H9 (cell line): Measurements from ENCODE around the gene IWS1. TPM values are rescaled to one million over a fixed set of nuclear protein-coding genes. Genes with fewer than 3 reads are reported as not detected.

Source experiments
- DNase-seq: peaks from one replicate; pipeline ENCODE4 v3.0.0-alpha.2; 2017
- H2AFZ ChIP-seq: one replicate; pipeline ENCODE4 v1.6.1; 2013; ENCODE audit warnings: mild to moderate bottlenecking, low read length, control low read depth, moderate library complexity
- H2AK5ac ChIP-seq: 2 replicates; pipeline ENCODE4 v1.6.1; 2013; ENCODE audit warnings: low read length, control low read depth, mixed read lengths; ENCODE audit not compliant: insufficient read length
- H2BK120ac ChIP-seq: one replicate; pipeline ENCODE4 v1.6.1; 2013; ENCODE audit warnings: low read depth, mild to moderate bottlenecking, low read length, control low read depth, inconsistent platforms; ENCODE audit not compliant: poor library complexity, severe bottlenecking
- H2BK12ac ChIP-seq: 2 replicates; pipeline ENCODE4 v1.6.1; 2013; ENCODE audit warnings: low read length, control low read depth, mixed read lengths, low read depth; ENCODE audit not compliant: insufficient read length
- H2BK15ac ChIP-seq: 2 replicates; pipeline ENCODE4 v1.6.1; 2013; ENCODE audit warnings: low read depth, low read length, control low read depth
- H2BK20ac ChIP-seq: one replicate; pipeline ENCODE4 v1.6.1; 2013; ENCODE audit warnings: low read depth, mild to moderate bottlenecking, low read length, control low read depth, inconsistent platforms; ENCODE audit not compliant: poor library complexity, severe bottlenecking
- H2BK5ac ChIP-seq: 2 replicates; pipeline ENCODE4 v1.6.1; 2013; ENCODE audit warnings: low read length, control low read depth, mixed read lengths; ENCODE audit not compliant: insufficient read length
- H3K14ac ChIP-seq: 2 replicates; pipeline ENCODE4 v1.6.1; 2013; ENCODE audit warnings: low read length, control low read depth; ENCODE audit not compliant: insufficient read depth
- H3K18ac ChIP-seq: 2 replicates; pipeline ENCODE4 v1.6.1; 2013; ENCODE audit warnings: low read depth, mild to moderate bottlenecking, mixed read lengths, low read length, control low read depth; ENCODE audit not compliant: insufficient read length
- H3K23ac ChIP-seq: 2 replicates; pipeline ENCODE4 v1.6.1; 2013; ENCODE audit warnings: low read length, control low read depth, mixed read lengths, low read depth; ENCODE audit not compliant: insufficient read length
- H3K23me2 ChIP-seq: 2 replicates; pipeline ENCODE4 v1.6.1; 2013; ENCODE audit warnings: low read depth, mild to moderate bottlenecking, mixed read lengths, low read length, control low read depth; ENCODE audit not compliant: insufficient read length, poor library complexity, severe bottlenecking
- H3K27ac ChIP-seq: 2 replicates; pipeline ENCODE4 v1.5.1; 2013; ENCODE audit warnings: low read length, control low read depth, mixed read lengths, low read depth; ENCODE audit not compliant: insufficient read length
- H3K27me3 ChIP-seq: 2 replicates; pipeline ENCODE4 v1.6.1; 2013; ENCODE audit warnings: low read length, control low read depth, inconsistent platforms; ENCODE audit not compliant: insufficient read depth
- H3K4ac ChIP-seq: 2 replicates; pipeline ENCODE4 v1.6.1; 2013; ENCODE audit warnings: low read depth, mild to moderate bottlenecking, control low read depth, inconsistent platforms, low read length, moderate library complexity
- H3K4me1 ChIP-seq: 2 replicates; pipeline ENCODE4 v1.6.1; 2013; ENCODE audit warnings: low read length, control low read depth, inconsistent platforms; ENCODE audit not compliant: insufficient read depth
- H3K4me2 ChIP-seq: 2 replicates; pipeline ENCODE4 v1.6.1; 2013; ENCODE audit warnings: low read length, control low read depth, mixed read lengths; ENCODE audit not compliant: insufficient read length, insufficient read depth
- H3K56ac ChIP-seq: 2 replicates; pipeline ENCODE4 v1.6.1; 2013; ENCODE audit warnings: low read depth, mild to moderate bottlenecking, mixed read lengths, low read length, control low read depth; ENCODE audit not compliant: insufficient read length
- H3K79me1 ChIP-seq: 2 replicates; pipeline ENCODE4 v1.6.1; 2013; ENCODE audit warnings: low read depth, mild to moderate bottlenecking, moderate library complexity, low read length, control low read depth, inconsistent platforms; ENCODE audit not compliant: insufficient read depth, poor library complexity, severe bottlenecking
- H3K79me2 ChIP-seq: 2 replicates; pipeline ENCODE4 v1.6.1; 2013; ENCODE audit warnings: low read length, control low read depth, inconsistent platforms; ENCODE audit not compliant: insufficient read depth
- H3K9ac ChIP-seq: 2 replicates; pipeline ENCODE4 v1.6.1; 2013; ENCODE audit warnings: low read length, control low read depth, mixed read lengths; ENCODE audit not compliant: insufficient read length; ENCODE audit errors: extremely low read depth
- H3K9me3 ChIP-seq: one replicate; pipeline ENCODE4 v1.6.1; 2013; ENCODE audit warnings: low read depth, low read length, inconsistent platforms; ENCODE audit not compliant: control insufficient read depth
- H3T11ph ChIP-seq: one replicate; pipeline ENCODE4 v1.6.1; 2013; ENCODE audit warnings: mild to moderate bottlenecking, low read length, control low read depth, inconsistent platforms
- H4K20me1 ChIP-seq: one replicate; pipeline ENCODE4 v1.6.1; 2013; ENCODE audit not compliant: control insufficient read depth, insufficient read length, insufficient read depth
- H4K5ac ChIP-seq: 2 replicates; pipeline ENCODE4 v1.6.1; 2013; ENCODE audit warnings: low read depth, mild to moderate bottlenecking, mixed read lengths, low read length, control low read depth; ENCODE audit not compliant: insufficient read length
- H4K8ac ChIP-seq: replicated peaks from 2 replicates; pipeline ENCODE4 v1.6.1; 2013; ENCODE audit warnings: low read length, control low read depth, mixed read lengths, low read depth; ENCODE audit not compliant: insufficient read length
- H4K91ac ChIP-seq: 2 replicates; pipeline ENCODE4 v1.6.1; 2013; ENCODE audit warnings: low read depth, mild to moderate bottlenecking, moderate library complexity, mixed read lengths, low read length, control low read depth; ENCODE audit not compliant: insufficient read length
- H3K27ac Mint-ChIP-seq, 3 experiments: 2 replicates in 2 of 3; 3 replicates in 1 of 3; pipeline ENCODE4 v1.8.0; 2020 to 2021; ENCODE audit warnings: mixed read lengths in 3 of 3, mild to moderate bottlenecking in 1 of 3, moderate library complexity in 1 of 3
- H3K27me3 Mint-ChIP-seq: 2 replicates; pipeline ENCODE4 v1.8.0; 2021; ENCODE audit warnings: low read depth, mild to moderate bottlenecking, moderate library complexity, mixed read lengths
- H3K36me3 Mint-ChIP-seq, 3 experiments: 2 replicates in 2 of 3; 3 replicates in 1 of 3; pipeline ENCODE4 v1.8.0; 2020 to 2021; ENCODE audit warnings: low read depth in 3 of 3, mixed read lengths in 3 of 3; ENCODE audit not compliant: insufficient read depth in 1 of 3
- H3K4me1 Mint-ChIP-seq, 2 experiments: 2 replicates each; pipeline ENCODE4 v1.8.0; 2020; ENCODE audit warnings: mixed read lengths in 2 of 2
- H3K4me3 Mint-ChIP-seq, 2 experiments: 2 replicates in 1 of 2; 3 replicates in 1 of 2; pipeline ENCODE4 v1.8.0; 2020 to 2021; ENCODE audit warnings: mild to moderate bottlenecking in 2 of 2, mixed read lengths in 2 of 2, moderate library complexity in 1 of 2
- H3K9me3 Mint-ChIP-seq, 2 experiments: 2 replicates in 1 of 2; 3 replicates in 1 of 2; pipeline ENCODE4 v1.8.0; 2020; ENCODE audit warnings: mild to moderate bottlenecking in 2 of 2, mixed read lengths in 2 of 2, moderate library complexity in 1 of 2
- CTCF ChIP-seq: fragments of 200-600 bp; sonication (generic); conservative IDR thresholded peaks from 3 replicates; pipeline ENCODE4 v1.8.0; 2021; ENCODE audit warnings: antibody characterized with exemption, mild to moderate bottlenecking
- WGBS: extraction: QIAGEN DNeasy Blood & Tissue Kit; methylation state at CpG from one replicate; pipeline ENCODE4 v1.1.7; 2013; ENCODE audit warnings: missing lambda C conversion rate, low lambda C conversion rate, mixed read lengths; ENCODE audit not compliant: insufficient read length; ENCODE audit errors: extremely low coverage; 5-methylcytosine and 5-hydroxymethylcytosine counted together
- total RNA-seq: library from RNA; stranded (reverse); gene quantifications from 2 replicates; pipeline ENCODE4 v1.2.1, GENCODE V29; 2021

IWS1 gene
- total RNA-seq, 1 experiment from 2014 or later, result 66.2 TPM

DNA sequence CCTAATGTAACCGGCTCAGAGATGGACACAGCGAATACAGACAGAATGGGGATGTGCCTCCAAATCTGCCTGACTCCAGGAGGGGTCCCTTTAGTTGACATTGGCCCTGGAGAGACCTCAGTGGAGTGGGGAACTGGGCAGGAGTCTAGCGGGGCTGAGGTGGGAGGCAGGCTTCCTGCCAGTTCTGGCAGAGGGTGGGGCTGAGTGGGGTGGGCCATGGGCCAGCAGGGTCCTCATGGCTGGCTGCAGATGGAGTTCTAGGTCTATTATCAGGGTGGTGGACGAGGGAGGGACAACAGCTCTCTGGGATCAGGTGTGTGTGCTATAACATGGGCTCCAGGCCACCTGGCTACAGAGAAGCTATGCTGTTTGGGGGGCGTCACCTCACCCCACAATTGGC, 86.9 kb downstream of the IWS1 start:
- no peak overlapping the region for H2BK20ac ChIP-seq
- no peak for TF ChIP-seq CTCF
- H2BK15ac ChIP-seq, result no peak overlapping the region
- H3T11ph ChIP-seq, result no peak overlapping the region
- H2AK5ac ChIP-seq, result no peak overlapping the region
- H3K27ac ChIP-seq, result no peak overlapping the region
- H3K23ac ChIP-seq, result no peak overlapping the region
- no peak overlapping the region for H3K9ac ChIP-seq
- H3K27me3 ChIP-seq, result no peaks in the 10 kb centered on the region
- no peak overlapping the region for H2BK5ac ChIP-seq
- no peak overlapping the region for H3K14ac ChIP-seq
- DNase-seq, result no peak
- no peak overlapping the region for H2BK12ac ChIP-seq
- no peaks in the 10 kb centered on the region for H3K79me1 ChIP-seq
- no peaks in the 10 kb centered on the region for H3K4me1 ChIP-seq
- peaks cover 7 to 10% of the 10 kb centered on the region in 2 experiments; a peak in 3 of 5 replicates for H3K9me3 Mint-ChIP-seq
- H3K27me3 Mint-ChIP-seq, result peaks cover 4% of the 10 kb centered on the region
- H3K79me2 ChIP-seq, result no peaks in the 10 kb centered on the region
- H4K91ac ChIP-seq, result no peak overlapping the region
- no peak overlapping the region for H3K18ac ChIP-seq
- no peak overlapping the region for H2BK120ac ChIP-seq
- peaks cover 3 to 10% of the 10 kb centered on the region in 2 experiments for H3K4me1 Mint-ChIP-seq
- H3K4ac ChIP-seq, result no peak overlapping the region
- H3K4me3 Mint-ChIP-seq, result no peak overlapping the region
- H3K56ac ChIP-seq, result no peak overlapping the region
- H4K20me1 ChIP-seq, result no peaks in the 10 kb centered on the region
- H3K23me2 ChIP-seq, result no peaks in the 10 kb centered on the region
- no peak overlapping the region for H4K8ac ChIP-seq
- H3K9me3 ChIP-seq, result no peaks in the 10 kb centered on the region
- WGBS, result no CpG with 5 or more reads among the region's 5 CpGs
- no peaks in the 10 kb centered on the region; a peak in 2 of 7 replicates for H3K36me3 Mint-ChIP-seq
- H2AFZ ChIP-seq, result no peak overlapping the region
- H4K5ac ChIP-seq, result no peak overlapping the region
- H3K27ac Mint-ChIP-seq, result no peak overlapping the region
- H3K4me2 ChIP-seq, result no peak overlapping the region
